Measurements from ENCODE around the gene CTRB1. TPM values are rescaled to one million over a fixed set of nuclear protein-coding genes. Genes with fewer than 3 reads are reported as not detected.
A peak's percentile ranks its signal among the peaks of the same experiment; 100 is the strongest.

The CTRB1 gene
- total and polyA plus RNA-seq, 2 of the 13 experiments (the other 11 are each of a cell fraction or from before 2014, with no cell fraction given) = not detected

GRCh38 chr16:75250089-75250808 lies 31.5 kb downstream of the CTRB1 start (continued):
- TF ChIP-seq ZGPAT (CRISPR knock-in tag; IDR thresholded peaks at IDR 0.05) (no peak), ZNF569 (CRISPR knock-in tag; IDR thresholded peaks at IDR 0.05; ENCODE audit: borderline replicate concordance) (no peak), SRSF9 (IDR thresholded peaks at IDR 0.05; ENCODE audit: borderline replicate concordance, insufficient read depth, low read depth, low read length, poor library complexity, severe bottlenecking) (no peak), ZNF383 (CRISPR knock-in tag; IDR thresholded peaks at IDR 0.05; ENCODE audit: borderline replicate concordance) (0 out of 2 replicates have a peak, but pooled peaks have one; percentile 8), SMARCC2 (IDR thresholded peaks at IDR 0.05) (no peak), ZMYM3 (CRISPR knock-in tag; IDR thresholded peaks at IDR 0.05) (peak; percentile 4; the same call in 1 of the 2 replicates), FOSL1 (CRISPR knock-in tag; IDR thresholded peaks at IDR 0.05; ENCODE audit: borderline replicate concordance) (no peak), ZNF616 (CRISPR knock-in tag; IDR thresholded peaks at IDR 0.05; ENCODE audit: low read depth) (no peak), RFXANK (CRISPR knock-in tag; IDR thresholded peaks at IDR 0.05) (no peak), ZNF598 (CRISPR knock-in tag; IDR thresholded peaks at IDR 0.05; ENCODE audit: borderline replicate concordance) (no peak), ZNF629 (CRISPR knock-in tag; conservative IDR thresholded peaks at IDR 0.05) (0 out of 2 replicates have a peak, but pooled peaks have one; percentile 9), ZNF724P (CRISPR knock-in tag; IDR thresholded peaks at IDR 0.05; ENCODE audit: borderline replicate concordance) (no peak), CENPX (CRISPR knock-in tag; IDR thresholded peaks at IDR 0.05) (no peak), HNF4G (IDR thresholded peaks at IDR 0.05; ENCODE audit: borderline replicate concordance, low read depth, low read length) (no peak), HNF4G (CRISPR knock-in tag; IDR thresholded peaks at IDR 0.05; ENCODE audit: borderline replicate concordance, low read depth) (0 out of 2 replicates have a peak, but pooled peaks have one; percentile 20), SYNCRIP (IDR thresholded peaks at IDR 0.05; ENCODE audit: insufficient read depth, low read depth, low read length) (no peak), ZNF605 (CRISPR knock-in tag; IDR thresholded peaks at IDR 0.05) (peak; percentile 90), HMGXB4 (CRISPR knock-in tag; IDR thresholded peaks at IDR 0.05; ENCODE audit: borderline replicate concordance in 1 of 2, low read depth in 1 of 2) (peak in 1 of 2 experiments; percentile 19; a peak in 1 of 4 replicates), JUN (CRISPR knock-in tag; IDR thresholded peaks at IDR 0.05) (no peak), ZFP36L2 (CRISPR knock-in tag; IDR thresholded peaks at IDR 0.05) (no peak), GMEB1 (CRISPR knock-in tag; IDR thresholded peaks at IDR 0.05; ENCODE audit: borderline replicate concordance) (no peak)
